RKO (cell line): Measurements from ENCODE around the gene AMOTL2.
A peak's percentile ranks its signal among the peaks of the same experiment; 100 is the strongest.

ENCODE experiments used
- DNase-seq: peaks from one replicate; pipeline ENCODE4 v3.0.0-alpha.2; 2016; ENCODE audit warnings: low spot score

The AMOTL2 gene

DNA sequence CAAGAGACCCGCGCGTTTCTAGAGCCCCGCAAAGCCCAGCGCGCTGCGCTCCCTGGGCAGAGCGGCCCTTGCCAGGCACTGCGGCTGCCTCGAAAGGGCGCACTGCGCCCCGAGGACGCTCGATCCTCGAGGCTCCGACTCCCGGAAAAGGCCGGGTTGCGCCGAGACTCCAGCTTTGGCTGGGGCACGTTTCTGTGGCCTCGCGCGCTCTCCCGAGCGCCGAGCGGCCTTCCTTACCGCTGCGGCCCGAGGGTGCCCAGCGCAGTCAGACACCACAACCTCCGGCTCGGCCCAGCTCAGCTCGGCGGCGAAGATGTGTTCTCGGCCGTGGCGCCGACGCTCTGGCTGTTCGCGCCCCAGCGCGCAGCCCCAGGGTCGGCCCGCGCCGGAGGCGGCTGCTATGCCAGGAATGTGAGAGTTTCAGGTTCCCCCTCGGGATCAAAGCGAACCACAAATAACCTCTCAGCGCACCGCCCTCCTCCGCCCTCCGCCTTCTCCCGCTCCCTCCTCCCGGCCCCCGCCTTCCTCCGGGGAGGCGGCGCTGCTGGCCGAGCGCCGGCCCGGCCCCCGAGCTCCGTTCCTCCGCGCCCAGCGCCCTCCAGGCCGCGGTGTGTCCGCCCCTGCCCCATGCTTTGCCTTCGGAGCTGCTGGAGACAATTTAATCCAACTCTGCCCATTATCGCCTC, at the start of gene AMOTL2:
TSS of gene AMOTL2 (minus strand) at position 343 of the 686 bp plus-strand sequence. CDS start 3,014 bp downstream, outside the sequence.
- peak; percentile 90 for DNase-seq

DNA sequence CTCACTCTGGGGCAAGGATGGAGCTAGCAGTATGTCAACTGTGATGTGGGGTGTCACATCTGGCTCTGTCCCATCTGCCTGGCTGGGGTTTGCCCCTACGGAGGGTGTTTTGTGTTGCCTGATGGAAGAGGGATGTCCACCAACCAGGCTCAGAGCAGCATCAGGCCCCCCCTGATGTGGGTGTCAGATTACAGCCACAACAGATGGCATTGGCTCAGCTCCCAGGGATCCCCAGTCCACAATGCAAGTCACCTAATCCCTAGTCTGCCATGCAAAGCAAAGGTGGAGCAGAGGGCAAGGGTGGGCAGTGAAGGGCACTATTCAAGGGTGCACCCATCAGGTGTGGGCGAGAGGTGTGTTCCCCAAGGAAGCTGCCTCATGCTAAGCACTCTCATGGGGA, 48.9 kb upstream of the AMOTL2 start:
- no peak for DNase-seq

DNA sequence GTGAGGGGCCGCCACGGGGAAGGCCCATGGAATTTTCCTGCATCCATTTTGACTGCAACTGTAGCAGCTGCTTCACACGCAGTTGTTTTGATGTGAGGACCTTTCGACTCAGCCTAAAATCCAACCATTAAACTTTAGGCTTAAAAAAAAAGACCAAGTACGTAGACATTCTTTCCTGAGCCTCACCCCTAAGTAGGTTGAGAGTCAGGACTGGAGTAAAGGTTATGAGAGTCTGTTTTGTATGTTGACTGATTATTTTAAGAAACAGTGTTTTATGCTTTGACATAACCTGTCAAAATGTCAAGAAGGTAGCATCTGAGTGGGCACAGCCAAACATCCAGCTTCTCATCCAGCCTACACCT, 45.7 kb upstream of the AMOTL2 start:
- no peak for DNase-seq

- DNase-seq = no peak
Observed at GRCh38 chr3:134419214-134419959, 45.1 kb upstream of the AMOTL2 start.

DNA sequence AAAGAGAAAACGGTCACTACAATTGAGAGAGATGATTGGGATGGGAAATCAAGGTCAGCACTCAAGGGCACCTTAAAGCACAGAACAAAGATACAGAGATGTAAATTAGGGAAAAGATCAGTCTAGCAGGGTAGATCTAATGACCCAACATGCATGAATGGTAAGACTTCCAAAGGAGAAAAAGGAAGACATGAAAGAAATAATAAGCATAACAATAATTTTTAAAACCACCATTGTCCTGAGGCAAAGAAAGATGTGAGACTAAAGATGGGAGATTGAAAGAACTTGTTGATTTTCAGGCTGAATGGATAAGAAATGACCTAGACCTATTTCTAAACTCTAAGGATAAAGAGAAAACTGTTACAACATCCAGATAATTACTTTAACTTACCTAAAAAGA, 34.8 kb upstream of the AMOTL2 start:
- no peak for DNase-seq

GRCh38 chr3:134407239-134407625, 33.0 kb upstream of the AMOTL2 start:
- DNase-seq = no peak

GRCh38 chr3:134406331-134407238, 32.3 kb upstream of the AMOTL2 start:
- DNase-seq = no peak

- no peak for DNase-seq
Observed at GRCh38 chr3:134404366-134404885, 30.2 kb upstream of the AMOTL2 start.

DNA sequence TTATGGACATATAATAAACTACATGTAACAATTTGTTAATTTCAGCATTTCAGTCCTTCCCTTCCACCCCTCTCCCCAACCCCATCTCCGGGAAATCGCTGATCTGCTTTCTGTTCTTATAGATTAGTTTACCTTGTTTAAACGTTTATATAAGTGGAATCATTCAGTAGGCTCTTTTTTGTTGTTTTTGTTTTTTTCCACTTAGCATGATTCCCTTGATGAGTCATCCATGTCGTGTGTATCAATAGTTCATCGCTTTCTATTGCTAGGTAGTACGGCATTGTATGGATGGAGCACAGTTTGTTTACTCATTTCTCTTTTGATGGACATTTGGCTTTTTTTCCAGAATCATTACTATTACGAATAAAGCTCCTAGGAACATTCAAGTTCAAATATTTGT, 23.5 kb upstream of the AMOTL2 start:
- no peak for DNase-seq

- DNase-seq = no peak
Observed at GRCh38 chr3:134395103-134395502, 20.9 kb upstream of the AMOTL2 start.

DNA sequence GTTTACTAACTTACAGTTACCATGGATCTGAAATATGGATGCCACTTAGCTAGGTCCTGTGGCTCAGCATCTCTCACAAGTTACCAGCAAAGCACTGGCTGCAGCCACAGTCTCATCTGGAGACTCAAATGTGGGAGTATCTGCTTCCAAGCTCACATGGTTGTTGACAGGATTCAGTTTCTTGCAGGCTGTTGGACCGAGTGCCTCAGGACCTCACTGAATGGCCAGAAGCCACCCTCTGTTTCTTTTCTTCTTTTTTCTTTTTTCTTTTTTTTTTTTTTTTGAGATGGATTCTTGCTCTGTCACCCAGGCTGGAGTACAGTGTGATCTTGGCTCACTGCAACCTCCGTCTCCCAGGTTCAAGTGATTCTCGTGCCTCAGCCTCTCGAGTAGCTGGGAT, 20.1 kb upstream of the AMOTL2 start:
- no peak for DNase-seq

GRCh38 chr3:134393074-134393473, 18.8 kb upstream of the AMOTL2 start:
- no peak for DNase-seq

DNA sequence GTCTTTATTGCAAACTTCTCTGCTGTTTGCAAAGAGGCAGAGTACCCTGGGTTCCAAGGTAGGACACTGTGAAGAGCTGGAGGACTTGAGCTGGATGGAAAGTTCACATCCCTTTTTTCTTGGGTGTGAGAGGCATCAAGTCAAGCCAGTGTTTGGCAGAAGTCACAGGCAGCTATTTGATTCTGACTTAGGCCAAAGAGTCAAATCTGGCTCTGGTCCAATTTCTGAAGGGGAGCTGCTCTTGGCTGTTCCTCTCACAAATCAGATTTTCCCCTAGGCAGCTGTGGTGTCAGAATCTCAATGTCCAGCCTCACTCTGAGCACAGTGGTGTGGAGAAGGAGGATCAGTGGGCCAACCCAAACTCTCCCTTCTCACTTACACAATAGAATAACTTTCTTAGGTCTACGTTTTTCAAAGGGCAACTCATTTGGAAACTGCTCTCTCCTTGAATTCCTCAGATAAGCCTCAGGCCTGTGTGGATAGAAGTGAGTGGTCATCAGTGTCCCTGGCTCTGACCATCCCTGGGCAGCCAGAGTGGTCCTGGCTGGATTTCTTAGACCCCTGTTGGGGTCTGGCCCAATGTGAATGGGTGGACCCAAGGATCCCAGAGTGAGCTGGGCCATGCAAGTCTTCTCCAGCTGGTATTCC, 18.2 kb upstream of the AMOTL2 start:
- DNase-seq = no peak

DNA sequence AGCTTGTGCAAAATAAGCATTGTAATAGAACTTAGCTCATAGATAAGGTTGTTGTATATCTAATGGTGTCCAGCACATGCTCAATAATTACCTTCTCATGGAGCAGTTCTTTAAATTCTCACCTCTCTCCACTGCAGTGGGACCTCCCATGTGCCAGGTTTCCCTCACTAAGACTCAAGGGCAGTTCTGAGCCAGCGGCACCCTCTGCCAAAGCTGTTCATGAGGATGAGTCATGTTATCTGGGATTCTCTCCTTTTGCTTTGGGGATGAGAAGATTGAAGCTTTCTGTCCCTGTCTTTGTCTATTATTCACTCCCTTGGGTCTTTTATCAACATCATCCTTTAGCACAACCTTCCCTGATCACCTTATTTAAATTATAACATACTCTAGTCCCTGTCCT, 15.6 kb upstream of the AMOTL2 start:
- DNase-seq = no peak

DNA sequence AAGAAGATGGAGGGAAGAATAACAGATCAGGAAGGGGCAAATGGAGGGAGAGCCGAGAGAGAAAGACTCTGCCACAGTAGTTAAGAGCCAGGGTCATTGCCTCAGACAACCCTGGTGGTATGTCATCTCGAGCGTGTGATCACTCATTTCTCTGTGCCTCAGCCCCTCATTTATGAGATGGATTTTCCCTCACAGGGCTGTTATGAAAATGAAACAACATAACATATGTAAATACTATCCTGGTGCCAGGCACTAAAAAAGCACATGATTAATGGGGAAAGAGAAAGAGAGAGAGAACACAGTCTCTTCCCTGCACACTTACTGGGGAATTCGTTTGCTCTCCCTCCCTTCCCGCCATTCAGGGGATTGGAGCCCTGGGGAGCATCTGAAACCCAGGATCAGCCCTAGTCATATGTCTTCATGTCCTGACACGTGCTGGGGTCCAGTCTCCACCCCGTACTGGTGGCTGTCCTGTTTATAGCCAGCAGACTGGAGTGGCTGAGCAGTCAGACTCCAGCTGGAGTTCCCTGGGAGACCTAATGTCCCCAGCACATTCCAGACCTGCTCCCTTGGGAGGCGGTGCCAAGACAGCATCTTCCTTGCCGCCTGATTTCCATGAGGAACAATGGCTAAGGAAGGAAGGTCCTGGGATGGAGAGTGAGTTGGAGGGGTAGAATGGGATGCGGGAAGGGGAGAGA, 14.7 kb upstream of the AMOTL2 start:
- no peak for DNase-seq

DNA sequence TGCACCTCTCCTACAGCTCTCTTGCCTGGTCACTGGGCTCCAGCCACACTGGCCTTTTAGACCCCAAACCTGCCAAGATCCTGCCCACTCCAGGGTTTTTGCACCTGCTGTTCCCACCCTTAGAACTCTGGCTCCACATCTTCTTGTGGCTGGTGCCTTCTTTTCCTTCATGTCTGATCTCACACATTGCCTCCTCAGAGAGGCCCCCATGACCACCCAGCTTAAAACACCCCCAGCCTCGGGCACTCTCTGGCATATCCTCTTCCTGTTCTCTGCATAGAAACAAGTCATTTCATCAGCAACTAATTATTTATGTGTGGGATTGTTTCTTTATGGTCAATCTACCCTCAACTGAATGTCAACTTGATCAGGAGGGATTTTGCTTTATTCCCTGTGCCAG, 14.0 kb upstream of the AMOTL2 start:
- no peak for DNase-seq

- DNase-seq = no peak
Observed at GRCh38 chr3:134387293-134387692, 13.0 kb upstream of the AMOTL2 start.

DNA sequence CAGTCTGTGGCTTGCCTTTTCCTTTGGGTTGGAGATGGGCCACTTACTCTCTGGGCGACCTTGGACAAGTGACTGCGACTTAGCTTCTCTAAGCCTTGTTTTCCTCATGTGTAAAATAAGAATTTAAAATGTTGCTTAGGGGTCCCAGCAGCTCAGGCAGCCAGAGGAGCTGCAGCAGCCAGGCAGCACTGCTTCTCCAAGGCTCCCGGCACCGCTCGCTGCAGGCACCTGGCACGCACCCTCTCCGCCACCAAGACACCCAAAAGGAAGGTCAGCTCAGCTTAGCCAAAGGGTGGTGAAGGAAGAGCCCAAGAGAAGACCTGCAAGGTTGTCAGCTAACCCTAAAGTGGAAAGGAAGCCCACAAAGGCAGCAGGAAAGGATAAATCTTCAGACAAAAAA, 10.7 kb upstream of the AMOTL2 start:
- DNase-seq = no peak

DNA sequence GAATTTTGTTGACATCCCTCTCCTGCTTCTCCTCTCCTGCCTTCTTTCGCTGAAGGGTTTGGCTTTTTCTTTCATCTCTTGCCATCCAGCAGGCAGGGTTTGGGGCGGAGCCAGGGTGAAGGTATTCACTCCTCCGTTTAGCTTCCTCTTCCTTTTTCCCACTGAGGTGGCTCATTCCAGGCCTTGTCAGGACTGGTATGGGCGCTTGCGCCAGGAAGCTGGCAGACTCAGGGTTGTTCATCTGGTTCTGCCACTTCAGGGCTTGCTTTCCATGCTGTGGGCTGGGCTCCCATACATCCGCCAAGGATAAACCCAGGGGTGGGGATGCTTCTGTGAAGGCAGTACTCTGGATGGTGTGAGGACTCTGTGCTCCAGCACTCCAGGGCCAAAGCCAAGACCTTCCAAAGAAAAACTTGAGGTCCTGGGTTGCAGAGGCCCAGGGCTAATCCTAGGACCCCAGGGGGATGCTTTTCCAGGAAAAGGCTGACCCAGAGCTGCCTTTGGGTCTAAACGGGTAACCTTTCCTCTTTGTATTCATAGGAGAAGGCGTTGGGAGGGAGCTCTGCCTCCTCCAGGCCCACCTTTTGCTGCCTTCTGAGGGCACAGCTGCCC, 7.7 kb upstream of the AMOTL2 start:
- DNase-seq = no peak

- no peak for DNase-seq
Observed at GRCh38 chr3:134381076-134381475, 6.8 kb upstream of the AMOTL2 start.

DNA sequence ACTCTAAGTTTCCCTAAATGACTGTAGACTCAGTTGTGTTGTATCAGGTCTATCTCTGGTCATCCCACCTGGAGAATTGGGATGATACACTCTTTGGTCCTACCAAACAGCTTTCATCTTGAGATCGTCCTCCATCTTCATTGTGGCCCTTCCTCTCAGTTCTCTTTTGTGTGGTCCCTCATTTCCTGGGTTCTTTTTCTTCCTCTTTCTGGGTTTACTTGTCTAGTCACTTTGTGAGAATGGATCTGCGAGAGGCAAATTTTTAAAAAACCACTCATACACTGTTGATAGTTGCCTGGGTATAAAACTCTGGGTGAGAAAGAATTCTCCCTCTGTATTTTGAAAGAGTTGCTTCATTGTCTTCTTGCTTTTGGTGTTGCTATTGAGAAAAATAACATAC, 6.0 kb upstream of the AMOTL2 start:
- DNase-seq = no peak
